ENCODE measurements around the gene ELL2. TPM values are rescaled to one million over a fixed set of nuclear protein-coding genes. Genes with fewer than 3 reads are reported as not detected.
A peak's percentile ranks its signal among the peaks of the same experiment; 100 is the strongest.

The ELL2 gene
- total and polyA plus RNA-seq, 9 of the 15 experiments (the other 6 are each of a cell fraction or from before 2014, with no cell fraction given): 4.3 to 18.3 (median 14.5) TPM

GRCh38 chr5:95856501-95856981 is 105.1 kb downstream of the ELL2 start:
- in situ Hi-C loops (cut with MboI) (loop anchor here (5.0 kb wide), 1 partner anchor 746 kb away; no protein-coding TSS in a partner anchor), intact Hi-C loops (cut with micrococcal nuclease) (loop anchor here (5.0 kb wide), 1 partner anchor 741 kb away; no protein-coding TSS in a partner anchor)
- FAIRE-seq: no peak
- TF ChIP-seq PRDM10 (IDR thresholded peaks at IDR 0.05; ENCODE audit: partially characterized antibody) (no peak), TCF3 (CRISPR knock-in tag; IDR thresholded peaks at IDR 0.05) (no peak), CBX2 (IDR thresholded peaks at IDR 0.05; ENCODE audit: insufficient read depth, low read length, poor library complexity, severe bottlenecking) (no peak), SUPT5H (IDR thresholded peaks at IDR 0.05) (no peak), FOXK2 (conservative IDR thresholded peaks at IDR 0.05 in 1 of 2, IDR thresholded peaks at IDR 0.05 in 1 of 2; ENCODE audit: low read depth in 2 of 2) (no peak)
- Histone ChIP-seq H3K9me3 (replicated peaks; ENCODE audit: control insufficient read depth, insufficient read depth, low read depth, low read length) (no peaks in the 10 kb centered on the region; the same call in 1 of the 2 replicates), H3K27ac (ENCODE audit: extremely low read depth, low read depth, low read length) (no peak overlapping the region), H4K20me1 (replicated peaks; ENCODE audit: control insufficient read depth, insufficient read depth, low read length) (no peaks in the 10 kb centered on the region), H3K4me2 (ENCODE audit: insufficient read depth, low read length) (no peak overlapping the region), H3K36me3 (ENCODE audit: control insufficient read depth, insufficient read depth, low read length) (no peaks in the 10 kb centered on the region), H3K9me1 (ENCODE audit: control insufficient read depth, insufficient read depth, low read length) (no peaks in the 10 kb centered on the region), H3K27me3 (ENCODE audit: control insufficient read depth in 2 of 2, insufficient read depth in 2 of 2, low read length in 2 of 2) (no peaks in the 10 kb centered on the region), H3K4me1 (replicated peaks in 1 of 2; ENCODE audit: control insufficient read depth in 2 of 2, insufficient read depth in 2 of 2, low read length in 2 of 2) (peaks cover 10 to 12% of the 10 kb centered on the region in 2 experiments; a peak in 4 of 5 replicates), H3K79me2 (ENCODE audit: control insufficient read depth, insufficient read depth, low read length) (no peaks in the 10 kb centered on the region), H2AFZ (ENCODE audit: low read depth, low read length) (no peak overlapping the region), H3K4me3 (no peak overlapping the region), H3K9ac (ENCODE audit: insufficient read depth in 1 of 2, low read depth in 2 of 2, low read length in 2 of 2) (0 out of 4 replicates have a peak overlapping the region, but pooled peaks of 1 of the 2 experiments have one; percentile 4)
- 58% methylated on average over 6 of the region's 7 CpGs for WGBS (ENCODE audit: insufficient coverage, low coverage, missing lambda C conversion rate)
- no peak for DNase-seq (ENCODE audit: extremely low read depth in 1 of 4, low spot score in 3 of 4)
- ATAC-seq: no peak
- no TSS peak for BruUV-seq (replicated peaks)
- ChIA-PET POLR2A (no interaction called here), CTCF (ENCODE audit: low intra/inter-chr PET ratio) (no interaction called here)

Data from K562 (cell line).